H1 (cell line): ENCODE data around the gene C20orf173. TPM values are rescaled to one million over a fixed set of nuclear protein-coding genes. Genes with fewer than 3 reads are reported as not detected.

Experiments used
- CTCF ChIA-PET: fragments of 300-600 bp; sonication (Branson Sonifier 250); formaldehyde crosslinking; loops from one replicate; lab custom pipeline; 2021; ENCODE audit not compliant: partially characterized antibody; lab: Charles Lee
- POLR2A ChIA-PET: fragments of 300-600 bp; sonication (Branson Sonifier 250); formaldehyde crosslinking; loops from one replicate; lab custom pipeline; 2021; ENCODE audit warnings: inconsistent platforms; ENCODE audit not compliant: partially characterized antibody; lab: Charles Lee
- DNase-seq, 2 experiments: peaks; one replicate each; pipeline versions ENCODE4 v3.0.0 to v3.0.0-alpha.2; 2010 to 2022; ENCODE audit warnings: low spot score in 2 of 2, low read depth in 1 of 2, mixed read lengths in 1 of 2
- FAIRE-seq: peaks from 2 replicates; lab custom pipeline; 2011; peaks lifted over from hg19 to GRCh38; lab: Jason Lieb, UNC
- H2AFZ ChIP-seq: 2 replicates; pipeline ENCODE4 v1.8.1; 2012; ENCODE audit warnings: low read length, inconsistent platforms
- H2AK5ac ChIP-seq: 2 replicates; pipeline ENCODE4 v1.6.1; 2013; ENCODE audit warnings: low read depth, low read length
- H2BK120ac ChIP-seq: replicated peaks from 2 replicates; pipeline ENCODE3; 2013; ENCODE audit warnings: low read depth, low read length, inconsistent platforms
- H2BK12ac ChIP-seq: 2 replicates; pipeline ENCODE4 v1.6.1; 2013; ENCODE audit warnings: low read depth, low read length
- H2BK15ac ChIP-seq: 2 replicates; pipeline ENCODE4 v1.6.1; 2013; ENCODE audit warnings: low read length
- H2BK20ac ChIP-seq: 2 replicates; pipeline ENCODE4 v1.6.1; 2013; ENCODE audit warnings: low read length
- H2BK5ac ChIP-seq: 2 replicates; pipeline ENCODE4 v1.6.1; 2013; ENCODE audit warnings: low read depth, low read length
- H3K14ac ChIP-seq: 2 replicates; pipeline ENCODE4 v1.6.1; 2013; ENCODE audit warnings: inconsistent platforms; ENCODE audit not compliant: insufficient read length
- H3K18ac ChIP-seq: 2 replicates; pipeline ENCODE4 v1.6.1; 2013; ENCODE audit warnings: low read length; ENCODE audit errors: extremely low read depth
- H3K23ac ChIP-seq: 2 replicates; pipeline ENCODE4 v1.6.1; 2013; ENCODE audit warnings: inconsistent platforms; ENCODE audit not compliant: insufficient read length
- H3K23me2 ChIP-seq: 2 replicates; pipeline ENCODE4 v1.6.1; 2013; ENCODE audit warnings: low read depth, low read length
- H3K27ac ChIP-seq: 2 replicates; pipeline ENCODE4 v1.6.1; 2011; ENCODE audit warnings: low read depth, low read length, inconsistent platforms
- H3K27me3 ChIP-seq, 4 experiments: replicated peaks in 1 of 4; 1 replicate in 1 of 4; 2 replicates in 3 of 4; pipeline versions ENCODE4 v1.6.1 to v1.8.1; 2011 to 2013; ENCODE audit warnings: low read length in 3 of 4, mild to moderate bottlenecking in 3 of 4, inconsistent platforms in 2 of 4, mixed read lengths in 2 of 4, moderate library complexity in 1 of 4; ENCODE audit not compliant: control insufficient read depth in 3 of 4, insufficient read depth in 3 of 4; ENCODE audit errors: extremely low read depth in 1 of 4
- H3K36me3 ChIP-seq, 4 experiments: 2 replicates each; pipeline versions ENCODE4 v1.6.1 to v1.8.1; 2011 to 2013; ENCODE audit warnings: mild to moderate bottlenecking in 4 of 4, low read length in 3 of 4, moderate library complexity in 2 of 4, control low read depth in 1 of 4, inconsistent platforms in 1 of 4; ENCODE audit not compliant: insufficient read depth in 4 of 4, control insufficient read depth in 2 of 4
- H3K4ac ChIP-seq: replicated peaks from 2 replicates; pipeline ENCODE3; 2013; ENCODE audit warnings: low read length, low read depth, mixed read lengths, inconsistent platforms; ENCODE audit not compliant: insufficient read length
- H3K4me1 ChIP-seq, 4 experiments: replicated peaks in 1 of 4; 1 replicate in 1 of 4; 2 replicates in 3 of 4; pipeline versions ENCODE4 v1.6.1 to v1.8.1; 2011 to 2013; ENCODE audit warnings: low read length in 3 of 4, inconsistent platforms in 2 of 4, mixed read lengths in 1 of 4; ENCODE audit not compliant: insufficient read depth in 4 of 4, control insufficient read depth in 3 of 4
- H3K4me2 ChIP-seq, 2 experiments: 2 replicates each; pipeline versions ENCODE4 v1.6.1 to v1.8.1; 2011 to 2013; ENCODE audit warnings: low read depth in 2 of 2, low read length in 2 of 2, control low read depth in 1 of 2, inconsistent platforms in 1 of 2, mild to moderate bottlenecking in 1 of 2; ENCODE audit not compliant: insufficient read depth in 1 of 2
- H3K4me3 ChIP-seq, 4 experiments: fragments of 200-600, 300-600 bp in 1 of 4; sonication (generic), shearing (Covaris generic), sonication (Bioruptor Twin) in 1 of 4; 2 replicates each; pipeline versions ENCODE4 v1.5.1 to v1.8.1; 2011 to 2016; ENCODE audit warnings: low read length in 4 of 4, low read depth in 3 of 4, control low read depth in 2 of 4, inconsistent platforms in 2 of 4, mild to moderate bottlenecking in 2 of 4, mixed read lengths in 1 of 4, moderate library complexity in 1 of 4; ENCODE audit not compliant: insufficient read depth in 2 of 4; ENCODE audit errors: extremely low read depth in 1 of 4
- H3K56ac ChIP-seq: replicated peaks from 2 replicates; pipeline ENCODE3; 2013; ENCODE audit warnings: low read depth, mild to moderate bottlenecking, mixed read lengths, low read length, inconsistent platforms; ENCODE audit not compliant: insufficient read length
- H3K79me1 ChIP-seq: 2 replicates; pipeline ENCODE4 v1.6.1; 2013; ENCODE audit warnings: low read depth, low read length, control low read depth
- H3K79me2 ChIP-seq, 2 experiments: 2 replicates each; pipeline versions ENCODE4 v1.6.1 to v1.8.1; 2012 to 2013; ENCODE audit warnings: low read length in 2 of 2, mild to moderate bottlenecking in 2 of 2, inconsistent platforms in 1 of 2; ENCODE audit not compliant: insufficient read depth in 2 of 2, control insufficient read depth in 1 of 2
- H3K9ac ChIP-seq, 4 experiments: replicated peaks in 1 of 4; 1 replicate in 1 of 4; 2 replicates in 3 of 4; pipeline versions ENCODE4 v1.6.1 to v1.8.1; 2011 to 2013; ENCODE audit warnings: low read depth in 3 of 4, low read length in 3 of 4, control low read depth in 2 of 4, mild to moderate bottlenecking in 2 of 4, moderate library complexity in 2 of 4, inconsistent platforms in 1 of 4; ENCODE audit errors: extremely low read depth in 1 of 4
- H3K9me3 ChIP-seq, 2 experiments: 2 replicates each; pipeline versions ENCODE4 v1.6.1 to v1.8.1; 2012 to 2013; ENCODE audit warnings: mild to moderate bottlenecking in 2 of 2, moderate library complexity in 2 of 2, control low read depth in 1 of 2, inconsistent platforms in 1 of 2, low read depth in 1 of 2, low read length in 1 of 2, mixed read lengths in 1 of 2; ENCODE audit not compliant: insufficient read depth in 2 of 2
- H4K20me1 ChIP-seq, 2 experiments: replicated peaks in 1 of 2; 2 replicates each; pipeline versions ENCODE3 to v1.8.1; 2011 to 2013; ENCODE audit warnings: inconsistent platforms in 2 of 2, low read length in 2 of 2, mild to moderate bottlenecking in 1 of 2; ENCODE audit not compliant: insufficient read depth in 2 of 2, control insufficient read depth in 1 of 2
- H4K5ac ChIP-seq: 2 replicates; pipeline ENCODE4 v1.6.1; 2013; ENCODE audit warnings: low read length, low read depth, mixed read lengths, inconsistent platforms; ENCODE audit not compliant: insufficient read length
- H4K8ac ChIP-seq: 2 replicates; pipeline ENCODE4 v1.8.0; 2013; ENCODE audit warnings: mild to moderate bottlenecking, moderate library complexity, low read length, inconsistent platforms; ENCODE audit not compliant: insufficient read depth; ENCODE audit errors: extremely low read depth
- H4K91ac ChIP-seq: replicated peaks from 2 replicates; pipeline ENCODE3; 2013; ENCODE audit warnings: low read length, mixed read lengths, inconsistent platforms; ENCODE audit not compliant: insufficient read length
- ASH2L ChIP-seq: fragments of 200-600, 300-600 bp; sonication (generic); IDR thresholded peaks from one replicate; pipeline ENCODE4 v1.7.1; 2017; ENCODE audit warnings: low read length
- CEBPB ChIP-seq: IDR thresholded peaks from 2 replicates; pipeline ENCODE4 v1.6.1; 2012; ENCODE audit warnings: low read depth, low read length
- JUN ChIP-seq: IDR thresholded peaks from 2 replicates; pipeline ENCODE4 v1.6.1; 2011; ENCODE audit warnings: low read depth, mild to moderate bottlenecking, improper control_type of control experiment, low read length
- JUND ChIP-seq: IDR thresholded peaks from 2 replicates; pipeline ENCODE4 v1.6.1; 2011; ENCODE audit warnings: mild to moderate bottlenecking, improper control_type of control experiment, low read length
- KDM4A ChIP-seq: IDR thresholded peaks from one replicate; pipeline ENCODE4 v1.7.1; 2012; ENCODE audit warnings: low read depth, mild to moderate bottlenecking, moderate library complexity, low read length, inconsistent platforms; ENCODE audit not compliant: severe bottlenecking
- NANOG ChIP-seq: IDR thresholded peaks from 2 replicates; pipeline ENCODE4 v1.6.1; 2011; ENCODE audit warnings: low read length, low read depth, mild to moderate bottlenecking, inconsistent platforms; ENCODE audit not compliant: insufficient read depth, poor library complexity, severe bottlenecking
- RBBP5 ChIP-seq: IDR thresholded peaks from 2 replicates; pipeline ENCODE4 v1.7.1; 2012; ENCODE audit warnings: low read depth, mild to moderate bottlenecking, inconsistent platforms, low read length, moderate library complexity, borderline replicate concordance
- SP1 ChIP-seq: IDR thresholded peaks from 2 replicates; pipeline ENCODE4 v1.6.1; 2011; ENCODE audit warnings: low read depth, low read length
- TBP ChIP-seq: IDR thresholded peaks from 2 replicates; pipeline ENCODE4 v1.6.1; 2011; ENCODE audit warnings: low read depth, low read length, improper control_type of control experiment
- WGBS, 2 experiments: shearing (Covaris generic) in 1 of 2; methylation state at CpG; one replicate each; pipeline versions ENCODE4 v1.1.6 to v1.1.7; 2013 to 2015; ENCODE audit warnings: low lambda C conversion rate in 2 of 2, mixed read lengths in 2 of 2, inconsistent platforms in 1 of 2, low coverage in 1 of 2, missing lambda C conversion rate in 1 of 2; ENCODE audit not compliant: insufficient replicate concordance in 2 of 2, insufficient coverage in 1 of 2, insufficient read length in 1 of 2; ENCODE audit errors: extremely low coverage in 1 of 2, missing lambda C conversion rate in 1 of 2; 5-methylcytosine and 5-hydroxymethylcytosine counted together
- polyA plus RNA-seq, 7 experiments: library from polyadenylated mRNA; depleted of rRNA in 3 of 7; stranded (reverse) in 5 of 7; unstranded in 2 of 7; fragments of >200 nt in 5 of 7; fragments of 200-250 nt in 2 of 7; gene quantifications; 1 replicate in 5 of 7; 2 replicates in 1 of 7; 4 replicates in 1 of 7; pipeline versions ENCODE4 v1.2.1 to v1.2.3, GENCODE V29; 2011 to 2013; ENCODE audit warnings: missing spikeins in 2 of 7, mixed read lengths in 2 of 7
- total RNA-seq: library from RNA; stranded (reverse); fragmentation: NEBNext Ultra II Directional; extraction: Animal tissue kit (Norgen Biotek cat#: 25700); gene quantifications from 2 replicates; pipeline ENCODE4 v1.2.1, GENCODE V29; 2021
- TF ChIP-seq, protein P1 (sequence below): IDR thresholded peaks from 2 replicates; pipeline ENCODE4 v1.6.1; 2012; ENCODE audit warnings: inconsistent platforms
- TF ChIP-seq, protein P2 (sequence below): IDR thresholded peaks from 2 replicates; pipeline ENCODE4 v1.6.1; 2011; ENCODE audit warnings: low read length, improper control_type of control experiment
- TF ChIP-seq, protein P3 (sequence below): IDR thresholded peaks from 2 replicates; pipeline ENCODE4 v1.6.1; 2011; ENCODE audit warnings: low read depth, mild to moderate bottlenecking, low read length; ENCODE audit not compliant: insufficient read depth

Gene C20orf173
- total and polyA plus RNA-seq, 2 of the 8 experiments (the other 6 are each of a cell fraction or from before 2014, with no cell fraction given) = not detected

DNA sequence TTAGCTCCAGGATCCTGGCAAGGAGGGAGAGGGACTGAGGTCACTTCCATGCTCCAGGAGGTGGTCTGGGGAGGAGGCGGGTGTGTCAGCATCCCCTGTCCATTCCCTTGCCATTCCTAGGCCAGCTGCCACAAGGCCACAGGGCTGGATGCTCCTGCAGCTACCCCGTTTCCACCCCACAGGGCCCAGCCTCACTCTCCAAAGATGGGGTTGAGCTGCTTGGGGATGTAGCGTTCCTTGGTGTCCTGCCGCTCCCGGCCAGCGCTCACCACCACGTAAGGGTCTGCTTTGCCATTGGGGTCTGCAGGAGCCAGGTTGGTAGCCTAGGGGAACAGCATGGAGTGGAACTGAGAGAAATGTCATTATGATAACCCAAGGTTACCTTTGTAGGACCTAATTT, 35.5 kb upstream of the C20orf173 start:
- ChIA-PET CTCF (interaction anchor here (0.8 to 1.5 kb wide), 5 partner anchors 10 to 56 kb away, joined by 3 to 5 read pairs (median 3); no protein-coding TSS in a partner anchor), POLR2A (interaction anchor here (1.0 to 1.2 kb wide), 3 partner anchors 17 to 177 kb away, joined by 3 to 4 read pairs (median 4); partner anchors contain the start of gene RBM39)
- Histone ChIP-seq H4K8ac (no peak overlapping the region), H3K23ac (no peak overlapping the region), H4K20me1 (no peaks in the 10 kb centered on the region), H2AK5ac (no peak overlapping the region), H3K36me3 (no peaks in the 10 kb centered on the region), H2BK15ac (no peak overlapping the region), H3K4me3 (no peak overlapping the region), H3K27ac (no peak overlapping the region), H3K79me2 (no peaks in the 10 kb centered on the region), H2BK5ac (no peak overlapping the region), H3K4me2 (no peak overlapping the region), H2AFZ (no peak overlapping the region), H2BK20ac (no peak overlapping the region), H3K9ac (no peak overlapping the region), H3K23me2 (no peaks in the 10 kb centered on the region), H3K79me1 (0 out of 2 replicates have a peak, but pooled peaks cover 3% of the 10 kb centered on the region), H3K4me1 (peaks cover 0 to 4% (median 2%) of the 10 kb centered on the region in 4 experiments; a peak in 4 of 7 replicates), H3K9me3 (no peaks in the 10 kb centered on the region), H4K5ac (no peak overlapping the region), H3K18ac (no peak overlapping the region), H3K27me3 (no peaks in the 10 kb centered on the region), H3K14ac (no peak overlapping the region), H4K91ac (no peak overlapping the region), H3K56ac (no peak overlapping the region), H2BK120ac (no peak overlapping the region), H3K4ac (no peak overlapping the region), H2BK12ac (no peak overlapping the region)
- DNase-seq (no peak), FAIRE-seq (no peak)
- WGBS, 2 experiments = 92% methylated on average over 7 of the region's 7 CpGs; no CpG with 5 or more reads in 1 of the 2 experiments
- TF ChIP-seq JUN = no peak
- no peak for TF ChIP-seq NANOG
- TF ChIP-seq RBBP5 = no peak
- no peak for TF ChIP-seq ASH2L
- TF ChIP-seq TBP = no peak
- TF ChIP-seq CEBPB = no peak
- no peak for TF ChIP-seq SP1
- TF ChIP-seq, protein P1, sequence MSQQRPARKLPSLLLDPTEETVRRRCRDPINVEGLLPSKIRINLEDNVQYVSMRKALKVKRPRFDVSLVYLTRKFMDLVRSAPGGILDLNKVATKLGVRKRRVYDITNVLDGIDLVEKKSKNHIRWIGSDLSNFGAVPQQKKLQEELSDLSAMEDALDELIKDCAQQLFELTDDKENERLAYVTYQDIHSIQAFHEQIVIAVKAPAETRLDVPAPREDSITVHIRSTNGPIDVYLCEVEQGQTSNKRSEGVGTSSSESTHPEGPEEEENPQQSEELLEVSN = no peak
- TF ChIP-seq, protein P2, sequence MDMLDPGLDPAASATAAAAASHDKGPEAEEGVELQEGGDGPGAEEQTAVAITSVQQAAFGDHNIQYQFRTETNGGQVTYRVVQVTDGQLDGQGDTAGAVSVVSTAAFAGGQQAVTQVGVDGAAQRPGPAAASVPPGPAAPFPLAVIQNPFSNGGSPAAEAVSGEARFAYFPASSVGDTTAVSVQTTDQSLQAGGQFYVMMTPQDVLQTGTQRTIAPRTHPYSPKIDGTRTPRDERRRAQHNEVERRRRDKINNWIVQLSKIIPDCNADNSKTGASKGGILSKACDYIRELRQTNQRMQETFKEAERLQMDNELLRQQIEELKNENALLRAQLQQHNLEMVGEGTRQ = no peak
- no peak for TF ChIP-seq KDM4A
- no peak for TF ChIP-seq JUND
- TF ChIP-seq, protein P3, sequence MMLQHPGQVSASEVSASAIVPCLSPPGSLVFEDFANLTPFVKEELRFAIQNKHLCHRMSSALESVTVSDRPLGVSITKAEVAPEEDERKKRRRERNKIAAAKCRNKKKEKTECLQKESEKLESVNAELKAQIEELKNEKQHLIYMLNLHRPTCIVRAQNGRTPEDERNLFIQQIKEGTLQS = no peak
